GM19324 (cell line): Measurements from ENCODE around the gene OLFML2B.

ENCODE experiments used
- ATAC-seq: cut with Tn5 transposase; IDR thresholded peaks from one replicate; pipeline ENCODE4 v1.9.1; 2021; ENCODE audit warnings: mild to moderate bottlenecking, moderate library complexity; ENCODE audit not compliant: unreplicated experiment, low FRiP score

The OLFML2B gene

DNA sequence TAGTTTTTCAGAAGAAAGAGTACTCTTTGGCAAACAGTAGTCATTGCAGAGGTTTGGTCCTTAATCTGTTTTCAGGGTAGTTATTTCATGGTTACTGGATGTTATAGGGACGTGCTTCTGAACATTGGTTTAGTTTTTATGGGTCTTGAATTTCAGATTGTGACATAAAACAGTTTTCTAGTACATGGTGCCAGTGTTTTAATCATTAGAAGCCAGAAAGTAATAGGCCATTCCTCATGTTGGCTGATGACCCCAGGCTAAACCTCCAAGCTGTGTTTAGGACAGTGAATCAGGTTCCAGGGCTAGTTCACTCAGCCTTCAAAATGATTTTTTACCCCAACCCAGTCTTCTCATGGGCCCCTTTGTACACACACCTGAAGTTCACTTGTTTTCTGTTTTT lies 73.3 kb downstream of the OLFML2B start:
- ATAC-seq, result no peak

DNA sequence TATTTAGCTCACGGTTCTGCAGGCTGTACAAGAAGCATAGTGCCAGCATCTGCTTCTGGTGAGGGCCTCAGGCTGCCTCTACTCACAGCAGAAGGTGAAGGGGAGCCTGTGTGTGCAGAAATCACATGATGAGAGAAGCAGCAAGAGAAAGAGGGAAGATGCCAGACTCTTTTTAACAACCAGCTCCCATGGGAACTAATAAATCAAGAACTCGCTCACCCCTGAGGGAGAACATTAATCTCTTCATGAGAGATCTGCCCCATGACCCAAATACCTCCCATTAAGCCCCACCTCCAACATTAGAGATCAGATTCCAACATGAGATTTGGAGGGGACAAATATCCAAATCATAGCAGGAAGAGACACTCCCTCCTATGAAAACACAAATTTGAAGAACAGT lies 74.1 kb downstream of the OLFML2B start:
- ATAC-seq, result no peak

DNA sequence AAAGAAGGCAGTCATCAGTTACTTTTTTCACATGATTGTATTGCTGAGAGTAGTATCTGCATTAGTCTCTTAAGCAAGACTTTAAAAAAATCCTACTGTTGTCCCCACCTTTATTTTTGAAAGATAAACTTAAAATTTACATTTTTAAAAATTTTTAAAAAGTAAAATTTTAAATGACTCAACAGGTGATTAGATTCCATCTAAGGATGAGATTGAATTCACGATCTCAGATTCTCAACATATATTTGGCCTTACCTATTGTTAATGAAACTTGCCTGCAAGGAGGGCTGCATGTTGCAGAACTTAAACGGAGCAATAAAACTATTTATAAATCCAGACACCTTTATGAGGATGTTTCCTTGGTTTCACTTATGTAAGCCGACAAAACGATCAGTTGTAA lies 75.2 kb downstream of the OLFML2B start:
- no peak for ATAC-seq

DNA sequence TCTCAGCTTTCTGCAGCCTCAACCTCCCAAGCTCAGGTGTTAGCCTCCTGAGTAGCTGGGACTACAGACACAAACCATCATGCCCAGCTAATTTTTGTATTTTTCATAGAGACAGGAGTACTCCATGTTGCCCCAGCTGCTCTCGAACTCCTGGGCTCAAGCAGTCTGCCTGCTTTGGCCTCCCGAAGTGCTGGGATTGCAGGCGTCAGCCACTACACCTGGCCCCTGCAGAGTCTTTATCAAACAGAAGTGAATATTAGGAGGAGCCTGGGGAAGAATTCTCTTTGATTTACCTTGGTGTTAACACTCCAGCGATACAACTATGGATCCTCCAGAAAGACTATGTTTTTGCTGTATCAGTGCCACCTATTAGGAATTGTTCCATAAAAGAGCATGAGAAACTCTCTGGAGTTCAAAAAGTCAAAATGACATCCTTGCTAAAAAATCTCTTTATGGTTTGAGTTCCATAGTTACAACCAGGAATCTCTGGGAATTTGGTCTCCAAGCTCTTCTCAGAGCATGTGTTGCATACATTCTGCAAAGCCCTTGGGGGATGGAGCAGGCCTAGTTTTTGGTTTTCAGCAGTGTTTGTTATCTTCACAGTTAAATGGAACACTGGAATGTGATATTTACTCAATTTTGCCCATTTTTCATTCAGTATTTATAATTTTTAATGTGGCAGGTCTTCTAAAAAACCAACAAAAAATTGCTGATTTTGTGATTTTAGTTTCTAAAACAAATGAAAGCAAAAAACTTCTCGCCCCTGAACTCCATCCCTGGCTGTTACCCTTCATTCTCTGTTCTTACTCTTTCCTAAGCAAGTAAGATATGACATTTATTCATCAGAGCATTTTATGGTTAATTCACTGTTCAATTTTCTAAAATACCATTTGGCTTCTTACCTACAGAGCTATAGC lies 77.3 kb downstream of the OLFML2B start:
- no peak for ATAC-seq

DNA sequence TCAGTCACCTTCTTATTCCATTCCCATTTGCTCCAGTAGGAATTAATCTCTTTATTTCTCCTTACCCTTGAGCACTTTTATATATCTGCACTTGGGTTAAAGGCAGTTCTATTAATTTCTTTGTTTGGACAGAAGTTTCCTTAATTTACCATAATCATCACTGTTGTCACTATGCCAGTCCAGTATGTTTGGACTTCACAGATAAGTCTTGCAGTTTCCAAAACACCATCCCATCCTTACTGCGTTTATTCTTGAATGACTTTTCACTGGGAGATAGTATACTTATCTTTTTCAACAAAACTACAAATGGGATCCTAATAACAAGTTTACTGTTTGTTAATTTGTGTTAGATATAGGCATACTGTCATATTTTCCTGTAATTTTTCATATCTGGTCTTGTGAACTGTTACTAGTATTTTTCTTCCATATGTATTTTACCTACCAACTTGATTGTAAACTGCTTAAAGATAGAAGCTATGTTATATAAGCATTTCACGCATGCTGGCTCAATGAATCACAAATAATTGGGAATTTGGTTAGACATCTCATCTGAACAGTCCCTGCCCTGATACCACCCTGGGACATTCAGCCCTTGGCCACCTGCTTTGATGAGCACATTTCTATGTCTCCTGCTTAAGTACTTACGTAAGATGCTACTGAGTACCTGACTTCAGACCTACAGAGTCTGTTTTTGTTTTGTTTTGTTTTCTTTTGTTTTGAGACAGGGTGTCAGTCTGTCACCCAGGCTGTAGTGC lies 78.2 kb downstream of the OLFML2B start:
- ATAC-seq, result no peak

DNA sequence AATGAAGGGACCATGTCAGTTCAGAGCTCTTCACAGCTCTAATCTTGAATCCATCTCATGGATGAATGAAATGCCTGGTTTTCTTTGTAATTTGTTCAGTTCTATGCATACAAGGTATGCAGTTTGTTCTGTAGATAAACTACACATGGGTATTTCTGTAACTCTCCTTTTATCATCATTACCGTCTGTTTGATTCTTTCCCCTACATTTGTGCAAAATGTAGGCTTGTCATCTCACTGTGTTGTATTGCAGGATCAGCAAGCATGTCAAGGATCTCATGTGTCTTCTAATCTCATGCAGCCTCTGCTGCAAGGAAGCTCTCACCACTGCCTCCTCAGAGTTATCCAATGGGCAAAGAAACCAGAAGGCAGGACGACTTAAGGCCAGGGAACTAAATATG lies 79.3 kb downstream of the OLFML2B start:
- no peak for ATAC-seq

DNA sequence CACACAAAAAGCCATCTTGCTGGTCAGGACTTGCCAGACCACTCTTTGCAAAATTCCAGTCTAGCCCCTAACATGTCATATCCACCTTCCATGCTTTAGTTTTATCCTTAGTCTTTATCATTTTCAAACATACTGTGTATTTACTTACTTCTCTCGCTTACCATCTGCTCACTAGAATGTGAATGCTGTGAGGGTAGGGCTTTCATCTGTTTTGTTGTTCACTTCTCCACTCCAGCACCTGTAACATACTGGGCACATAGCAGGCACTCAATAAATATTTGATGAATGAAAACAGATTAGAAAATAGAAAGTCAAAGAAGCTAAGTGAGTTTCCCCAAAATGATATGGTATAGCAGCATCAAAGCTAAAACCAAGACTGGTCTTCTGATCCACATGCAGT lies 79.9 kb downstream of the OLFML2B start:
- no peak for ATAC-seq

DNA sequence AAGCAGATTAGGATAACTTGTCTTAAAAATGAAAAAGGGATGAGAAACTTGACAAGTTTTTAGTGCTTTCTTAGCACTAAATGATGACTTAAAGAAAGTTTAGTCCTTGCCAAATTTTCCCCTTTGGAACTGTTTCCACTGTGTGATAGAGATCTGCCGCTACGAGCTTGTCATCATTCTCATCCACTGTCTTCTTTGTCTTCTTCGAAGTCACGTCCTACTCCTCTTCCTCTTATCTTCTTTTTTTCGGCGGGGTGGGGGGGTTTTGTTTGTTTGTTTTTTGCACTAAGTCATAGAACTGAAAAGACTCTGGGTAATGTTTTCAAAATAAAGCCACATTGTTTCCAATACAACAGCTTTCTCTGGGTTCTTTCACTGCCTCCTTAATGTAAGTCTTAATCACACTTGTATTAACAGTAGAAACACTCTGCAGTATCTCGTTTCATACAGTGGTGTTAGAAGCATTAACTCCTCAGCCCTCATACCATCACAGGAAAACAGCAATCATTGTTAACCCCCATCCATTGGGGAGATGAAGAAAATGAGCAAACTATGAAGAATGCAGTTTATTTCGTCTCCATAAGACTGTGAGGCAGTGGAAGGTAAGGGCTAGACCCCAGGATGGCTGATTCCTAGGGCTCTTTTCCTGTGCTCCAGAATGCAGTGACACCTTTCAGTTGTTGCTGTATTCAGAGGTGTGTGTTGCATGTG lies 81.8 kb downstream of the OLFML2B start:
- ATAC-seq, result no peak

DNA sequence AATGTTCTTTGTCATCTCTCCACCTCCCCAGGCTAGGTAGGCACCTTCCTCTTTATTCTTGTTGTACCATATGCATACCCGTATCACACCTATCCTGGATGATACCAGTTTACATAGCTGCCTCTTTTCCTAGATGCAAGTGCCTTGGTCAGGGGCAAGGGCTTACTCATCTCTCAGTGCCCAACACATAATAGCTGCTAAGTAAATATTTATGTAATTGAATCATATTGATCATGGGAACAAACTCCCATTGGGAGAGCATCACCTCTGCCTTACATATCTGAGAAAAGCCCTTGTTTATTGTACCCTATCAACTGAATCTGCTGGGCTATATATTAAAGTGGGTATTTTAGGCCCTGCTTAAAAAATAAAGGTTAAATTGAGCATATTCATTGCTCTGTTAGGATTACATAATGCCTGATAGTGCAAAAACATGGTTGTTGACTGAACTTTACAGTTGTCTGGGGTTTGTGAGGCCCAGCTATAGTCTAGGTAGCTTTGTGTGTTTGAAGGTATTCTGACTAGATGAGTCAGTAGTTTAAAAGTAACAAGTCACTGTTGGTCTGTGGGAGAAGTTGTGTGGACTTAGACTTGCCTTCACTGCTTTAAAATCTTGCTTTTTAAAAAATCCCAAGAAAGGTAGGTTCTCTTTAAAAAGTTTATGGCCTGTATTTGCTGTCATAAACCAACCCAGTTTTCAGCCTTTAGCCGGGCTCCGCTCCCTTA lies 82.6 kb downstream of the OLFML2B start:
- ATAC-seq, result no peak

DNA sequence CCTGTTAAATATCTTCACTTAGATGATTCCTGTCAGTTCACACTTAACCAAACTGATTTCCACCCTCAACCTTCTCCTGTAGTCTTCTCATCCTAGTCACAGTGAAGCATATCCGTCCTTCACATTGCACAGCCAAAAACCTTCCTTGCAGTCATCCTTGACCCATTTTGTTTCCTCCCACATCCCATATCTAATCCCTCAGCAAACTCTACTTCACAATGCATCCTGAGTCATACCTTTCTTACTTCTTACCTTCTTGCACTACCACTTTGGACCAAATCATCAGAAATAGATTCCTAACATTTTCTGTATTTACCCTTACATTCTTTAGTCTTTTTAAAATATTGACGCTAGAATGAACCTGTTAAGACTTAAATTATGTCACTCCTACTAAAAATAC lies 86.9 kb downstream of the OLFML2B start:
- no peak for ATAC-seq

DNA sequence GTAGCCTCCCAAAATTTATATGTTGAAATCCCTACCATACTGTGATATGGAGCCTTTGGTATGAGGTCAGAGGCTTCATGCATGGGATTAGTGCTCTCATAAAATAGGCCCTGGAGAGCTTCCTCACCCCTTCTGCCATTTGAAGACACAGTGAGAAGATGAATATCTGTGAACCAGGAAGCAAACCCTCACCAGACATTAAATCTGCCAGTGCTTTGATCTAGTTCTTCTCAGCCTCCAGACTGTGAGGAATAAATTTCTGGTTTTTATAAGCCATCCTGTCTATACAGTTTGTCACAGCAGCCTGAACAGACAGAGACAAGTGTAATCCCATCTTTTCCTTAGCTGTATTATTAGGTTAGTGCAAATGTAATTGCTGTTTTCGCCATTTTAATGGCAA lies 88.4 kb downstream of the OLFML2B start:
- no peak for ATAC-seq

DNA sequence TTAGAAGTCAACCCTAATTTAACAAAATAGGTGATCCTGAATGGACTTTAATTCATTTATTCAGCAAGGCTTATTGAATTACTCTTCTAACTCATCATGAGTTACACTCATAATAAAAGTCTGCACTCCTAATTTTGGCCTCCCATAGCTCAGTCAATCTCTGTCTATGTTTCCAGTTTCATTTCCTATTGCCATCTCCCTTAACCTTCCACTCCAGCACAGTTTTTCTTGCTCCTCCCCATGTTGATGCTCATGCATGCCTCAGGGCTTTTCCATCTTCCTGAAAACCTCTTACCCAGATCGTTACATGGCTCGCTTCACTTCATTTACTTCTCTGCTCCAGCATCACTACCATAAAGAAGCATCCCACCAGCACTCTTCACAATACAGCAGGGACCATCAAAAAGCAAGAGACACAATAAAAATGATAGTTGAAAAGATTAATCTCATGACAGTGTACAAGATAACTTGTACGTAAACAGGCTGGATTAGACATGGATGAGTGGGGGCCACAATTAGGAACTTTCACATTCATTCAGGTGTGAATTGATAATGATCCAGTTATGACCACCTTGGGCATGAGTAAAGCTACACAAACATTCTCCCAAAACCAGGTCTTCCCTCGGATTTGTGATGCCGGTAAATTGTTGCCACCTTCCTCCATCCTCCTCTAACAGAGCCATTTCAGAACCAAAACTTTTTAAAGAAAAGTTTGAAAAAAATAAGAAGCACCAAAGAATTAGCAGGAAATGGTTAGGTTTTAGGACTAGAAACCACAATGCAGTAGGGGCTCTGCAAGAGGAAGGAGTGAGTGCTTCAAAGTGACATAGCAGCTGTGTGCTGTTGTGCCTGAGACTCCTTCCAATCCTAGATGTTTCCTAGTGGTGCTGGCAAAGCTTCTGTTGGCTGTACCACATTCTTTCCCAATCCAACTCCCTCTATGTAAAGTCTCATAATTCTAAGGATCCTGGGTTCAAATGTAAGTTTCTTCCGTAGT lies 89.8 kb downstream of the OLFML2B start:
- ATAC-seq, result no peak
